ENCODE results near the gene GCLC.

GCLC gene

GRCh38 chr6:53526000-53526399 lies 18.9 kb downstream of the GCLC start:
- no peaks in the 10 kb centered on the region for H3K27me3 ChIP-seq (ENCODE audit: insufficient read depth, low read length)
- peaks cover 20% of the 10 kb centered on the region for H3K4me1 ChIP-seq (ENCODE audit: control insufficient read depth, insufficient read depth, low read length, unreplicated experiment)
- peaks cover 8% of the 10 kb centered on the region for H3K79me2 ChIP-seq (ENCODE audit: control insufficient read depth, insufficient read depth, low read length, unreplicated experiment)
- no peak overlapping the region for H3K27ac ChIP-seq (ENCODE audit: low read depth, low read length)
- no peak overlapping the region for H2AFZ ChIP-seq (ENCODE audit: low read length, unreplicated experiment)
- H3K36me3 ChIP-seq (ENCODE audit: insufficient read depth, low read length): no peaks in the 10 kb centered on the region
- no peak overlapping the region for H3K4me3 ChIP-seq (ENCODE audit: low read depth, low read length)

GRCh38 chr6:53524455-53524815 lies 20.5 kb downstream of the GCLC start:
- H3K4me3 ChIP-seq (ENCODE audit: low read depth, low read length): peak overlapping the region; percentile 13; the same call in 1 of the 2 replicates
- H3K36me3 ChIP-seq (ENCODE audit: insufficient read depth, low read length): no peaks in the 10 kb centered on the region
- peaks cover 8% of the 10 kb centered on the region for H3K79me2 ChIP-seq (ENCODE audit: control insufficient read depth, insufficient read depth, low read length, unreplicated experiment)
- no peaks in the 10 kb centered on the region for H3K27me3 ChIP-seq (ENCODE audit: insufficient read depth, low read length)
- peaks cover 20% of the 10 kb centered on the region for H3K4me1 ChIP-seq (ENCODE audit: control insufficient read depth, insufficient read depth, low read length, unreplicated experiment)
- no peak overlapping the region; the same call in 1 of the 2 replicates for H3K27ac ChIP-seq (ENCODE audit: low read depth, low read length)
- peak overlapping the region; percentile 63 for H2AFZ ChIP-seq (ENCODE audit: low read length, unreplicated experiment)

- H3K36me3 ChIP-seq (ENCODE audit: insufficient read depth, low read length): no peaks in the 10 kb centered on the region
- H3K27ac ChIP-seq (ENCODE audit: low read depth, low read length): no peak overlapping the region; the same call in 1 of the 2 replicates
- H3K4me3 ChIP-seq (ENCODE audit: low read depth, low read length): peak overlapping the region; percentile 13; the same call in 1 of the 2 replicates
- peak overlapping the region; percentile 63 for H2AFZ ChIP-seq (ENCODE audit: low read length, unreplicated experiment)
- peaks cover 20% of the 10 kb centered on the region for H3K4me1 ChIP-seq (ENCODE audit: control insufficient read depth, insufficient read depth, low read length, unreplicated experiment)
- H3K27me3 ChIP-seq (ENCODE audit: insufficient read depth, low read length): no peaks in the 10 kb centered on the region
- peaks cover 8% of the 10 kb centered on the region for H3K79me2 ChIP-seq (ENCODE audit: control insufficient read depth, insufficient read depth, low read length, unreplicated experiment)
Observed at GRCh38 chr6:53523511-53524454, 21.1 kb downstream of the GCLC start.

- Histone ChIP-seq H3K4me1 (ENCODE audit: control insufficient read depth, insufficient read depth, low read length, unreplicated experiment) (peaks cover 20% of the 10 kb centered on the region), H3K36me3 (ENCODE audit: insufficient read depth, low read length) (no peaks in the 10 kb centered on the region), H3K27ac (ENCODE audit: low read depth, low read length) (no peak overlapping the region), H3K4me3 (ENCODE audit: low read depth, low read length) (no peak overlapping the region), H3K79me2 (ENCODE audit: control insufficient read depth, insufficient read depth, low read length, unreplicated experiment) (peaks cover 8% of the 10 kb centered on the region), H3K27me3 (ENCODE audit: insufficient read depth, low read length) (no peaks in the 10 kb centered on the region), H2AFZ (ENCODE audit: low read length, unreplicated experiment) (no peak overlapping the region)
Observed at GRCh38 chr6:53520320-53520928, 24.5 kb downstream of the GCLC start.

GRCh38 chr6:53518862-53519261 lies 26.0 kb downstream of the GCLC start:
- Histone ChIP-seq H3K27ac (ENCODE audit: low read depth, low read length) (no peak overlapping the region), H3K4me3 (ENCODE audit: low read depth, low read length) (no peak overlapping the region), H2AFZ (ENCODE audit: low read length, unreplicated experiment) (no peak overlapping the region), H3K79me2 (ENCODE audit: control insufficient read depth, insufficient read depth, low read length, unreplicated experiment) (peaks cover 2% of the 10 kb centered on the region), H3K36me3 (ENCODE audit: insufficient read depth, low read length) (no peaks in the 10 kb centered on the region; the same call in 1 of the 2 replicates), H3K4me1 (ENCODE audit: control insufficient read depth, insufficient read depth, low read length, unreplicated experiment) (peaks cover 5% of the 10 kb centered on the region), H3K27me3 (ENCODE audit: insufficient read depth, low read length) (no peaks in the 10 kb centered on the region)

GRCh38 chr6:53517021-53517420 lies 27.9 kb downstream of the GCLC start:
- Histone ChIP-seq H3K36me3 (ENCODE audit: insufficient read depth, low read length) (no peaks in the 10 kb centered on the region; the same call in 1 of the 2 replicates), H2AFZ (ENCODE audit: low read length, unreplicated experiment) (no peak overlapping the region), H3K4me3 (ENCODE audit: low read depth, low read length) (no peak overlapping the region), H3K79me2 (ENCODE audit: control insufficient read depth, insufficient read depth, low read length, unreplicated experiment) (no peaks in the 10 kb centered on the region), H3K4me1 (ENCODE audit: control insufficient read depth, insufficient read depth, low read length, unreplicated experiment) (no peaks in the 10 kb centered on the region), H3K27ac (ENCODE audit: low read depth, low read length) (no peak overlapping the region), H3K27me3 (ENCODE audit: insufficient read depth, low read length) (no peaks in the 10 kb centered on the region)

- no peak overlapping the region for H3K27ac ChIP-seq (ENCODE audit: low read depth, low read length)
Observed at GRCh38 chr6:53514677-53515076, 30.2 kb downstream of the GCLC start.

GRCh38 chr6:53513519-53513966 lies 31.4 kb downstream of the GCLC start:
- Histone ChIP-seq H3K36me3 (ENCODE audit: insufficient read depth, low read length) (no peaks in the 10 kb centered on the region; the same call in 1 of the 2 replicates), H3K4me1 (ENCODE audit: control insufficient read depth, insufficient read depth, low read length, unreplicated experiment) (no peaks in the 10 kb centered on the region), H3K27me3 (ENCODE audit: insufficient read depth, low read length) (no peaks in the 10 kb centered on the region), H3K4me3 (ENCODE audit: low read depth, low read length) (no peak overlapping the region), H3K27ac (ENCODE audit: low read depth, low read length) (no peak overlapping the region), H3K79me2 (ENCODE audit: control insufficient read depth, insufficient read depth, low read length, unreplicated experiment) (no peaks in the 10 kb centered on the region), H2AFZ (ENCODE audit: low read length, unreplicated experiment) (no peak overlapping the region)

More at GRCh38 chr6:53514677-53515076, 30.2 kb downstream of the GCLC start:
- Histone ChIP-seq H3K4me1 (ENCODE audit: control insufficient read depth, insufficient read depth, low read length, unreplicated experiment) (no peaks in the 10 kb centered on the region), H3K36me3 (ENCODE audit: insufficient read depth, low read length) (no peaks in the 10 kb centered on the region; the same call in 1 of the 2 replicates), H3K79me2 (ENCODE audit: control insufficient read depth, insufficient read depth, low read length, unreplicated experiment) (no peaks in the 10 kb centered on the region), H3K4me3 (ENCODE audit: low read depth, low read length) (no peak overlapping the region), H3K27me3 (ENCODE audit: insufficient read depth, low read length) (no peaks in the 10 kb centered on the region), H2AFZ (ENCODE audit: low read length, unreplicated experiment) (no peak overlapping the region)

GRCh38 chr6:53513056-53513455 lies 31.8 kb downstream of the GCLC start:
- Histone ChIP-seq H3K27ac (ENCODE audit: low read depth, low read length) (no peak overlapping the region), H3K4me3 (ENCODE audit: low read depth, low read length) (no peak overlapping the region), H3K4me1 (ENCODE audit: control insufficient read depth, insufficient read depth, low read length, unreplicated experiment) (no peaks in the 10 kb centered on the region), H3K27me3 (ENCODE audit: insufficient read depth, low read length) (no peaks in the 10 kb centered on the region), H2AFZ (ENCODE audit: low read length, unreplicated experiment) (no peak overlapping the region), H3K79me2 (ENCODE audit: control insufficient read depth, insufficient read depth, low read length, unreplicated experiment) (no peaks in the 10 kb centered on the region), H3K36me3 (ENCODE audit: insufficient read depth, low read length) (no peaks in the 10 kb centered on the region; the same call in 1 of the 2 replicates)

- H3K36me3 ChIP-seq (ENCODE audit: insufficient read depth, low read length): no peaks in the 10 kb centered on the region; the same call in 1 of the 2 replicates
- H3K4me1 ChIP-seq (ENCODE audit: control insufficient read depth, insufficient read depth, low read length, unreplicated experiment): no peaks in the 10 kb centered on the region
- H3K4me3 ChIP-seq (ENCODE audit: low read depth, low read length): no peak overlapping the region
- H2AFZ ChIP-seq (ENCODE audit: low read length, unreplicated experiment): no peak overlapping the region
- H3K27ac ChIP-seq (ENCODE audit: low read depth, low read length): no peak overlapping the region
- H3K79me2 ChIP-seq (ENCODE audit: control insufficient read depth, insufficient read depth, low read length, unreplicated experiment): no peaks in the 10 kb centered on the region
- H3K27me3 ChIP-seq (ENCODE audit: insufficient read depth, low read length): no peaks in the 10 kb centered on the region
Observed at GRCh38 chr6:53512626-53513025, 32.3 kb downstream of the GCLC start.

Measured in ACC112 (cell line).